GM21367 (cell line): ENCODE data around the gene POLR3K.

ENCODE experiments used
- ATAC-seq: cut with Tn5 transposase; IDR thresholded peaks from one replicate; pipeline ENCODE4 v1.9.1; 2021; ENCODE audit not compliant: unreplicated experiment

POLR3K gene

DNA sequence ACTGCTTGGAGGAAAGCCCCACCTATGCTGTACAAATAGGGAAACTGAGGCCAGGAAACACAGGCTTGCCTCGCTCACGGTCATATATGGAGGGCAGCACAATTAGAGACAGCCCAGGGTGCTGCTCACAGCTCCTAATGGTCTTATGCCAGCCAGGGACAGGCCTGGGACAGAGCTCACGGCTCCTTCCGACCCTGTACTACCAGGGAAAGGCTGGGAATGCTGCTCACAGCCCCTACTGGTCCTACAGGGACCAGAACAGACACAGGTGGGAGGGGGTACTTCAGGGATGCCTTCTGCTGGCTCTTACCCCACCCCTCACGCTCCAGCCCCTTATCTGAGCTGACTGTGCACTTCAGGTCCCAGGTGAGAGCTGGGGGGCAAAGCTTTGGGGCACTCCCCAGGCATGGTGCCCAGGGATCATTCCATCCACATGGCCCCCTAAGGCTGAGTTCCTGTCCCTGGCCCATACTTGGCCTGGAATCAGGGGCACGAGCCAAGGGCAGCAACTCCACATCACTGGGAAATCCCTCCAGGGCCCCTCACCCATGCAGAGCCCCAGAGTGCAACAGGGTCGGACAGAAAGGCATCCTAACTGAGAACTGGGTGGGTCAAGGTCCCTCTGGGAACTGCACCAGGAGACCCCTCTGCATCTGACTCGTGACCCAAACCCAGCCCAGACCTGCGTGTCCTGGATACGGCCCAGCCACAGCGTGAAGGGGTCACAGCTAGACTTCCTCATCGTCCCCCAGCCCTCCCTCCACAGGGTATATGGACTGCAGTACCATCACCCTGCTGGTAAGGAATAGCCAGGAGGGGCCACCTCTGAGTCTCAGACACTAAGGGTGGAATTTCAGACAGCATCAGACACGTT is 13.1 kb upstream of the POLR3K start:
- no peak for ATAC-seq

- ATAC-seq: no peak
These were observed 12.3 kb upstream of the POLR3K start for GRCh38 chr16:65745-66144.

- no peak for ATAC-seq
These were observed 11.5 kb upstream of the POLR3K start for GRCh38 chr16:64914-65255.

- no peak for ATAC-seq
These were observed 10.8 kb upstream of the POLR3K start for GRCh38 chr16:63998-64913.

GRCh38 chr16:63466-63865 is 10.1 kb upstream of the POLR3K start:
- ATAC-seq: no peak

DNA sequence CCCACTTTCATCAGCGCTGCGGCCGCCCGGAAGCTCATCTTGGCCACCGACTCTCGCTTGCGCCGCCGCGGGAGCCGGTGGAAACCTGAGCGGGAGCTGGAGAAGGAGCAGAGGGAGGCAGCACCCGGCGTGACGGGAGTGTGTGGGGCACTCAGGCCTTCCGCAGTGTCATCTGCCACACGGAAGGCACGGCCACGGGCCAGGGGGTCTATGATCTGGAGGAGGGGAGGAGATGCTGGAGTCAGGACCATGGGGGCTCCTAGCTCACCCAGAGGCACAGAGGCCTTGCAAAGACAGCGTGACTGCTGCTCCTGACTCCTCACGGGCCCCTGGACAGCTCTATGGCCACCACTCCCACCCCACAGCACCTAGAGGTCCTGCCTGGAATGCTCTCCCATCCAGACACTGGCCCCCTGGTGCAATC is 9.6 kb upstream of the POLR3K start:
- ATAC-seq: no peak

GRCh38 chr16:62283-62967 is 9.0 kb upstream of the POLR3K start:
- no peak for ATAC-seq

DNA sequence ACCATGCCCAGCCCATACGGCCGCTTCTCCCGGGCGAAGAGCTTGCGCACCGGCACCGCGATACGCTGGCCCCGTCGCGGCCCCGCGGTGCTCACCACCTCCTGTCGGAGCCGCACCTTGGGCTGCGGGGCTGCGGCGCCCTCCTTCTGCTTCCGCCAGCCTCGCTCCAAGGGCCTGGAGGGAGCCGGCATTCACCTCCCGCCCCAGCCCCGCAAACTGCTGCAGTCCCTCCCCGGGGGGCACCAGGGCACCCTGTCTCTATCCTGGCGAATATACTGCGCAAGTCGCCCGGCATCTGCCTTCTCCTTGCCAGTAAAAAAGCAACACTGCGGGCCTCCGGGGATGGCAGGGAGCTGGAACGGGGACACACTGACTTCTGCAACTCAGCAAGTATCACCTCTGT is 8.5 kb upstream of the POLR3K start:
- ATAC-seq: no peak

DNA sequence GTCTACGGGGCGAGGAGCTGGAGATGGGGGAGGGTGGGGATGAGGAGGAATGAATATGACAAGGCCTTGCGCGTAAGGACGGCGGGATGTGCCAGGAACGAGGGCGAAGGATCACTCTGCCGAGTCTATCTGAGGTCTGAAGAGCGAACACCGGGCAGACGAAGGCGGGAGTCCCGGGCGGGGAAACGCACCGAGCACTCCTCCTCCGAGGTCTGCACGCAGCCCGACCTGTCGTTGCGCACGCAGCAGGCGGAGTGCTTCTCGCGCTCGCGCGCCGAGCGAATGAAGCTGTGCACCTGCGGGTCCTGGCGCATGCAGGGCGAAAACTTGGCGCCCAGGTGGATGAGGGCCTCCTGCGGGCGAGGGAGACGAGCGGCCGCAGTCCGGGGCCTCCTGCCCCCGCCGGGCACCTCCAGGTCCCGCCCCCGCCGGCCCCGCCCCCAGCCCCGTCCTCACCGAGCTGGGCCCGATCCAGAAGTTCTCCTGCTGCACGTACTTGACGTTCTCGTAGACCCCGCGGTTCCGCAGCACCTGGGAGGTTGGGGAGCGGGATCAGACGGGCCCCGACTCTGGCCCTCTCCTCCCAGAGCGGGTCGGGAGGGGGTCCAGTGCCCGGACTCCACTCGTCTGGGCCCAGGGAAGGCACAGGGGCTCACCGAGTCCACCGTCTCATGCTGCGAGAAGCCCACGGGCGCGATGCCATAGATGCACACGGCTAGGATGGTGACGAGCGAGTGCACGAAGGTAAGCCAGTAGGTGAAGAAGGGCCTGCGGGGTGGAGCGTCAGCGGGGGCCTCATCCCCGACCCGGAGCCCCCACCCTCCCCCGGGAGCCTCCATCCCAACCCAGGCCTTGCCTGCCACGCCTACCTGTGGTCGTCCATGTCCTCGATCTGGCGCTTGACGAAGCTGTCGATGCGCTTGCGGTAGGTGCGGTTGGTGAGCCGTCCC is 7.8 kb upstream of the POLR3K start:
- no peak for ATAC-seq

DNA sequence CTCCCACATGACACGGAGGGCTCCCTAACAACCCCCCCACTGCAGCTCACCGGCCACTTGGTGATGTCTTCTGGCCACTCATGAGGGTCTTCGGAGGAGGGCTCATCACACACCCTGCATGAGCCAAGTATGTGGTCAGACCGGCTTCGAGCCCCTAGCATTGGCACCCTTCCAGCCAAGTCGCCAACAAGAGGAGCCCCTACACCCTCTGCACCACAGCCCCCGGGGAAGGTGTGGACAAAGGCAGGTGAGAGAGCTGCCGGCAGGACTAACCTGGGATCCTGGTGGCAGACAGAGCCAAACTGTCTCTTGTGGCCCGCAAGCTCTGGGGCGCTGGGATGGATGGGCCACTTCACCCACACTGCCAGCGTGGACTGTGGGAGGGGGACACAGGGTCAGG is 6.8 kb upstream of the POLR3K start:
- ATAC-seq: no peak

GRCh38 chr16:59440-60059 is 6.1 kb upstream of the POLR3K start:
- ATAC-seq: no peak

DNA sequence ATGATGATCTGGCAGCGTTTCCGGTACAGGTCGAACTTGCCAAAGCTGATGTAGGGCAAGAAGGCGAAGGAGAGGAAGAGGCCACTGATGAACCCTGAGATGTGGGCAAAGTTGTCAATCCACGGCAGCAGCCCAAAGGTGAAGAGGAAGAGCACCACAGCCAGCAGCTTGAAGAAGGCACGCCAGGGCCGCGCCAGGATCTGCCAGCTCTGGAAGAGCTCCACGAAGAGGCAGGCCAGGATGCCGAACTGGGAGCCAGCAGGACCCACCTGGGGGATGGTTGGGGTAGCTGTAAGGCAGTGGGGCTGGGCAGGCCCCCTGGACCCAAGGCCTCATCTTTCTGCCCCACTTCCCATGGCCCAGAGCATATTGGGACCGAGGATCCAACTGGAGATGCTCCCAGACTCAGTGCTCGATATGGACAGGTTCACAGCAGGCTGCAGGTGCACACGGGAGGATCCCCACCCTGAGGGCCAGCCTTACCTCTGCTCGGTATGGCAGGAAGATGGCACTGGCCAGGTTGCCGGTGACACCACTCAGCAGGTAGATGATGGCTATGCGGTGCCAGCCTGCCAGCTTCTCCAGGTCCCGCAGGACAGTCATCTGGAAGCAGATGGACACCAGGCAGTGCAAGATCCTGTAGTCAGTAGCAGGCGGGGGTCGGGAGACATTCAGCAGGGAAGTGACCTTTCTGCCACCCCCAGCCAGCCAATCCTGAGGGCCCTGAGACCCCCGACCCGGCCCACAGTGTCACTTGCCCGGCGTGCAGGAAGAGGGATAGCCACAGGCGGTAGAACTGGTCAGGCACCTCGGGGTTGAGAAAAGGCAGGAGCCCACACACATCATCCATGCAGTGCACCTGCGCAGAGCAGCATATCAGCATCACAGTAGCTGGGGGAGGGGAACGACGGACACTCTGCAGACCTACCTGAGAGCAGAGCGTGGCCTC is 5.4 kb upstream of the POLR3K start:
- no peak for ATAC-seq

- ATAC-seq: no peak
These were observed 4.3 kb upstream of the POLR3K start for GRCh38 chr16:57711-58110.

- ATAC-seq: no peak
These were observed 3.0 kb upstream of the POLR3K start for GRCh38 chr16:56231-56927.

DNA sequence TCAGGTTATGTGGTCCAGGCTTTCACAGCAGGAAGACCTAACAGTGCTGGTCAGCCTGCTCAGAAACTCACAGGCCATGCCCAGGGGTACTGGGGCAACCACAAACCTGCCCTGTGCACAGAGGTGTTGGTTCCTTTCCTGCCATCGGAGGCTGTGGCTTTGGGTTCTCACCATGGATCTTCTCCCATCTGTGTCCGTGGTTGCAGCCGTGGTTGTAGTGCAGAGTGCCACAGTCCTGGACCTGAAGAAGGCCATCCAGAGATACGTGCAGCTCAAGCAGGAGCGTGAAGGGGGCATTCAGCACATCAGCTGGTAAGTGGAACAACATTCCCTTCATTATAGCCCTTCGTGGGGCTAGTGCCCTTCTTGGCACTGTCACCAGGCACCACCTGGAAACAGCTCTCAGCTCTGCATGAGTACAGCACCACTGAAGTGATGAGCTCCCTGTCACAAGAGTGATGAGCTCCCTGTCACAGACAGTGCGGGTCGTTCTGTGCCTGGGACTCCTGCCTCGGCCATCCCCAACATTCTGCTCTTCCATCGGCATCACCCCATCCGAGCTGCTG is 2.2 kb upstream of the POLR3K start:
- no peak for ATAC-seq

DNA sequence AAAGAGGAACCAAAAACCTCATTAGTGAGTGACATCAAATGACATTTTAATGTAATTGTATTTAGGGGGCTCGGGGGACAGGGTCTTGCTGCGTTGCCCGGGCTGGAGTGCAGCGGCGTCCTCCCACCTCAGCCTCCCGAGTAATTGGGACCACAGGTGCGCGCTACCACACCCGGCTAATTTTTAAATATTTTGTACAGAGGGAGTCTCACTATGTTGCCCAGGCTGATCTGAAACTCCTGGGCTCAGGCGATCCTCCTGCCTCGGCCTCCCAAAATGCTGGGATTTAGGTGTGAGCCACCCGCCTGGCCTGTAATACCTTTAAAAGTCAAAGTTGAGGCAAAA is 801 bp upstream of the POLR3K start:
- no peak for ATAC-seq

- no peak for ATAC-seq
These were observed 2.4 kb downstream of the POLR3K start for GRCh38 chr16:50769-51591.
